ENCODE data around the gene DSTYK.

The DSTYK gene

DNA sequence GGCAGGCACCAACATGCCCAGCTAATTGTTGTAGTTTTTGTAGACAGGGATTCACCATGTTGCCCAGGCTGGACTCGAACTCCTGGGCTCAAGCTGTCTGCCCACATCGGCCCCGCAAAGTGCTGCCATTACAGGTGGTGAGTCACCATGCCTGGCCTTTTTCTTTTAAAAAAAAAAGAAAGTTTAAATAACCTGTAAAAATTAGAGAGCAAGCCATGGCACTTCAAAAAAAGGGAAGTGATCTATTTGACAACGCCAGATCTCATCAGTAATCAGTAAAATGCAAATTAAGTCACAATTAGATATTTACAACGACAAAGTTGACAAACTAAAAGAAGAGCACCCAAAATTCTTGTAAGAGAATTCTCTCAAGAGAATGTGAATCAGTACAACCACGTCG is 86.8 kb downstream of the DSTYK start:
- DNase-seq: no peak

DNA sequence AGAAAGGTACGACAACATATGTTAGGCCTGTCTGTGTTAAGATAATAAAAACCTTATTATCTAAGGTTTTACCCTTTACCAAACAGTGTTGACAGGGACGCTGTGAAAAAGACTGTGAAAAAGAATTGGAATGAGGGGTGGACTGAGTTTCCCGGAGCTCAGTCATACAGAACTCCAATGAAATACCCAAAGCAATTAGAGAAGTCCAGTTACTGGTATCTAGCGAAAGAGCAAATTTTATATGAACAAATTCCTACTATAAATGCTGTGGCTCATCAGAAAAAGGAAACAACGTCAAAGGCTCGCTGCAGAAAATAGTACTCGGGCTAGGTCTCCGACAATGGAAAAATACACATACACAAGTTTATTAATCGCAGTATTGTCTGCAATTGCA is 89.0 kb downstream of the DSTYK start:
- no peak for DNase-seq

DNA sequence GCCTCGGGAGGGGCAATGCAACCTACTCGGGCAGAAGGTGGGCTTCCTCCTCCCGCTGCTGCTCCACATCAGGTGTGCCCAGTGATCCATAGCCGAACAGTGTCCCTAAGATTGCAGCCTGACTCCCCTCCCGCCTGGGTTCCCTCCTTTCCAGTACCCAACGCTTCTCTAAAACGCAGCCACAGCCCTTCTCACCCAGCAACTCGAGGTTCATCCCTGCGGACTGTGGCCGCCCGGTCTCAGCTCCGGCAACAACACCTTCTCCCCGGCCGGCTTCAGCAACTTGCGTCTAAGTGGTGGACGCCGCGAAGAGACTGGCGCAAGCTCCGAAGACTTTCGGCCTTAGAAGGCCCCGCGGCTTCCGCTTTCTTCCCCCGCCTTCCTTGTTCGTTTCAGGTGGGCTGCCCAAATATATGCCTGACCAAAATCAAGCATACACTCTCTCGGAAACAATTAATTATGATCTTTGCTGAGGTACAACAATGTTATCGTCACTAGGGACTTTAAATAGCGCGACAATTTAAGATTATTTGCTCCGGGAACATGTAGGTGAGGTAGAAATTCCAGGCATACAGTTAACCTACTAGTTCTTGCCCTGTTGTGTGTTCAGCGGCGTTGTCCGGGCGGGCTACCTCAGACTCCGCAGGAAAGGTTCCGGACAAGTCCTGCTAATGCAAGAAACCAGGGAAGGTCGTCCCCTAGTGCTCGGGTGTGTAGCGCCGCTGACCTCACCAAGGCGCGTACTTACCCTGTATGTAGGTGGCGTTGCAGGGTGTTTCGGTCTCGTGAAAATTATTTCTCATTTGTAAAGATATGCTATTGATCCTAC is 89.6 kb downstream of the DSTYK start, which contains the start of gene RBBP5:
TSS of gene RBBP5 (minus strand) at position 319 of the 829 bp plus-strand sequence. CDS start at position 214, 105 bp downstream.
- DNase-seq: peak; percentile 93

DNA sequence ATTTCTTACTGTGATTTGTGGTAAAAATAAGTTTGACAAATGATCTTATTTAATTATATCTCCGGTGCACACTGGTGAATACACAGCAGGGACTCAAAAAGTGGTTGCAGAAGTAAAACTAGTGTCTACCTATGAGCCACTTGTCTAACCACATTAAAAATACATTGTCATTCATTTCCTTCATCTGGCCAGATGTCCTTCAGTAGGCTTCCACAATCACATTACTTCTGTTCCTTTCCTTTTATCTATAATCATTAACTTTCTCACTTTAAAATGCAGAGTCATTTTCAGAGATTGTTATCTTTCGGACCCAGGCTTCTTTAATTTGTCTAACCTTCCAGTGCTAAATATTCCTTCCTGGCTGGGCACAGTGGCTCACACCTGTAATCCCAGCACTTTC is 92.8 kb downstream of the DSTYK start:
- no peak for DNase-seq

DNA sequence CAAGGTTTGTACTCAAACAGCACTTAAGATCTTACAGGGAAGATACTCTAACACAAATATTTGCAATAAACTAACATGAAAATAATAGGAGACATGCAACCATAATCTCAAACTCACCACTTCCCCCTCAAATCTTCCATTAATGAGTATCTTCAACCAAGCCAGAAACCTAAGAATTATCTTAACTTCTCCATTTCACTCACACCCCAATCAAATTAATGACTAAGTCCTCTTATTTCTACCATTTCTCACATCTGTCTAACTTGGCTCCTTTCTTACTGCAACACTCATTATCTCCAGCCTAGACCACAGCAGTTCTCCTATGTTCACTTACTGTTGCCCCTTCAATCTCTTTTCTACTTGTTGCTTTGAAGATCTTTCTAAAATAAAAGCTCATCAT is 100.1 kb downstream of the DSTYK start:
- DNase-seq: no peak

DNA sequence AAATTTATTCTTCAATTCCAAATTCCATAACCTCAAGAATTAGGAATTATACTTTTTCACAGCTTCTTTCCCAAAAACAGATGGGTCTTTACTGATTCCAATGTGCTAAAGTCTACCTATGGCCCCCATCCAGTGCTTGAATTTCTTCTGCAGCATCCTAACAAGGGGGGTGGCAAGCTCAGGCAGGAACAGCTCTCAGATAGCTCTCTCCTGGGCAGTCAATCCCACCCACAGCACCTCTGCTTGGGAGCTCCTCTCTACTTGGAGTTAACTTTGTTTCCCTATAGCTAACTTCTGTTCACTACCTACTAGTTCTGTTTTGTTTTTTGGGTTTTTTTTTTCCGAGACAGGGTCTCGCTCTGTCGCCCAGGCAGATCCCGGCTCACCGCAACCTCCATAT is 101.8 kb downstream of the DSTYK start:
- no peak for DNase-seq

DNA sequence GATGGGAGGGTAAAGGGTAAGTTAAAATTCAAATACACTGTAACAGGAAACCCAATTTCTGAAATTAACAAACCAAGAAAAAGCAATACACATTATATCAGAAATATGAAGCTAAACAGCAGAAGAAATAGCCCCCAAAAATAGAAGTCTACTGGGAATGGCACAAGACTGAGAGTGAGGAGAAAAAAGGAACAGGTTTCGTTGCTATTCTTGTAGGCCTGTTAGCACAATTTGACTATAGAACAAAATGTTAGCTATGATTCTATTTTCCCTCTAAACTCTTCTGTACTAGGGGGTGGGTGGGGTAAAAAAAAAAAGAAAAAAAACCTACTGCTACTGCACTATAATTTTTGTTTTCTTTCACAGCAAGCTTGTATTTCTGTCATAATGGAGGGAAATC is 102.2 kb downstream of the DSTYK start:
- DNase-seq: no peak

DNA sequence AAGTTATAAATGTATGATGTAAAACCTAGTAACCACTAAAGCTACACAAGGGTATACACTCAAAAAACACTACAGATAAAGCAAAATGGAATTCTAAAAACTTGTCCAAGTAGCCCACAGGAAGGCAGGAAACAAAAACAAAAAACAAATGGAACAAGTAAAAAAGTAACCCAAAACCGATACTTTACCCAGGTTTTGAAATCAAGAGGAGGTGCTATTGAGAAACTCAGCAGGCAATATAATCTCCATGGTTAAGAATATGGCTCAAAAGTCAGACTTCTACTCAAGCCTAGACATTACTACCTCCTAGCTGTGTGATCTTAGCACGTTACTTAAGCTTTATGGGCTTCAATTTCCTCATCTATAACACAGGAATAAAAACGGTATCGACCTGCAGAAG is 103.0 kb downstream of the DSTYK start:
- DNase-seq: no peak

DNA sequence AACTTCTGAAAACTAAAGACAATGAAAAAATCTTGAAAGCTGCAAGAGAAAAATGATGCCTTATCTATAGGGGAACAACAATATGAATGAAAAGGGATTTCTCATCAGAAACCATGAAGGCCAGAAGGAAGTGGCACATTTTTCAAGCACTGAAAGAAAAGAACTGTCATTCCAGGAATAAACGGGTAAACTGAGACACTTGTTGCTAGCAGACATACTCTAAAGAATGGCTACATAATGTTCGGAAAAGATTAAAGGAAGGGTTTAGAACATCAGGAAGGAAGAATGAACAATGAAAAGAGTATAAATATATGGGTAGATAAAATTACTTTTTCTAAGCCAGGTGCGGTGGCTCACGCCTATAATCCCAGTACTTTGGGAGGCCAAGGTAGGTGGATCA is 104.2 kb downstream of the DSTYK start:
- no peak for DNase-seq

DNA sequence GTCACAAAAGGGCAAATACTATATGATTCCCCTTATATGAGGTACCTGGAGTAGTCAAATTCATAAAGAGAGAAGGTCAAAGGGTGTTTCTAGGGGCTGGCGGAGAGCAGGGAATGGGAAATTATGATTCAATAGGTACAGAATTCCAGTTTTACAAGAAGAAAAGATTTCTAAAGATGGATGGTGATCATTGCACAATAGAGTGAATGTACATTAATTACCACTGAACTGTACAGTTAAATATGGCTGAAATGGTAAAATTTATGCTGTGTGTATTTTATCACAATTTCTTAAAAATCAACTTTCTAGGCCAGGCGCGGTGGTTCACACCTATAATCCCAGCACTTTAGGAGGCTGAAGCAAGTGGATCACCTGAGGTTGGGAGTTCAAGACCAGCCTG is 109.1 kb downstream of the DSTYK start:
- no peak for DNase-seq

DNA sequence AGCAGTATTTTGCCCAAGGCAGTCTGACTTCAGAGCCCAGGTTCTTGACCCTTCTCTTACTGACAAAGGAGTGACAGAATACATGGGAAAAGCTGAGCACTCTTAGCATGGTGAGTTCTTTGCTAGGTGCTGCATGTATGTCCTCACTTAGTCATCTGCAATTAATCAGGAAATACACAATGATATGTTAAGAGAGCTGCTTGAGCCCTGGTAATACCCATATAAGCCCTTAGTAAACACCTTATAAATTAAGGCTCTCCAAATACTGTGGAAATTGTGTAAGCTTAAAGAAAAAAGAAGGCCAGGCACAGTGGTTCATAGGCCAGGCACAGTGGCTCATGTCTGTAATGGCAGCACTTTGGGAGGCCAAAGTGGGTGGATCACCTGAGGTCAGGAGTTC is 113.3 kb downstream of the DSTYK start:
- no peak for DNase-seq

DNA sequence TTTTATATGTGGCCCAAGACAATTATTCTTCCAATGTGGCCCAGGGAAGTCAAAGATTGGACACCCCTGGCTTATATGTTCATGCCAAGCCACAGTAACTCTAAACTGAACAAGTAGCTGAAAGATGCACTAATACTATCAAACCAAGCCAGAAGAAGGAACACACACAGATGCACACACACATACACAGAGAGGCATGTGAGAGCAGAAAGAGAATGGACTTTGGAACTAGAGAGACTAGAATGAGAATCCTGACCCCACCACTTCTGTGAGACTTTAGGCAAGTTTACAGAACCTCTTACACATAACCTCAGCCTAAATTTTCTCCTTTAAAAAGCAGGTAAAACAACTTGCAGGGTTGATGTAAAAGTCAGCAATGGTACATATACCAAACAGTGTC is 116.1 kb downstream of the DSTYK start:
- no peak for DNase-seq
